OCI-LY3 (cell line): ENCODE data around the gene MAGI1.

Source experiments
- EZH2phosphoT487 ChIP-seq: fragments of 200-600 bp; shearing (Covaris generic); IDR thresholded peaks from 2 replicates; pipeline ENCODE4 v1.6.1; 2018; ENCODE audit warnings: antibody characterized with exemption, mixed run types, low read depth
- TF ChIP-seq, protein P1 (sequence below): fragments of 200-600, 300-600 bp; sonication (generic); IDR thresholded peaks from 2 replicates; pipeline ENCODE4 v1.5.1; 2014; ENCODE audit warnings: antibody characterized with exemption, low read length, low read depth

DNA sequence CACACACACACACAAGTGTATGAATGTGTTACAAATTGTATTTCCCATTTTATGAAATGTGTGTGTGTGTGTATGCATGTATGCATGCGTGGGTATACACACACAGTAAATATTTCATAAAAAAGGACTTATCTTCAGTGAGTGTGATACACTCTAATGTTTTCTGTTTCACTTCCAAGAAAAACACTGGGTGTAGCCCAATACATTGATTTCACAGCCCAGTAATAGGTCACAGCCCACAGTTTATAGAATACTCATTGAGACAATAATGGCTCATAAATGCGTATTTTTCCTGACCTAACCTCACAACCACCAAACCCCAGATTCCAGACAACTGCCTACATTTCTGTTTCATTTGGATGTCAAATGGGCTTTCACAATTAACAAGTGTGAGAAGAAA lies 619.5 kb downstream of the MAGI1 start:
- TF ChIP-seq, protein P1, sequence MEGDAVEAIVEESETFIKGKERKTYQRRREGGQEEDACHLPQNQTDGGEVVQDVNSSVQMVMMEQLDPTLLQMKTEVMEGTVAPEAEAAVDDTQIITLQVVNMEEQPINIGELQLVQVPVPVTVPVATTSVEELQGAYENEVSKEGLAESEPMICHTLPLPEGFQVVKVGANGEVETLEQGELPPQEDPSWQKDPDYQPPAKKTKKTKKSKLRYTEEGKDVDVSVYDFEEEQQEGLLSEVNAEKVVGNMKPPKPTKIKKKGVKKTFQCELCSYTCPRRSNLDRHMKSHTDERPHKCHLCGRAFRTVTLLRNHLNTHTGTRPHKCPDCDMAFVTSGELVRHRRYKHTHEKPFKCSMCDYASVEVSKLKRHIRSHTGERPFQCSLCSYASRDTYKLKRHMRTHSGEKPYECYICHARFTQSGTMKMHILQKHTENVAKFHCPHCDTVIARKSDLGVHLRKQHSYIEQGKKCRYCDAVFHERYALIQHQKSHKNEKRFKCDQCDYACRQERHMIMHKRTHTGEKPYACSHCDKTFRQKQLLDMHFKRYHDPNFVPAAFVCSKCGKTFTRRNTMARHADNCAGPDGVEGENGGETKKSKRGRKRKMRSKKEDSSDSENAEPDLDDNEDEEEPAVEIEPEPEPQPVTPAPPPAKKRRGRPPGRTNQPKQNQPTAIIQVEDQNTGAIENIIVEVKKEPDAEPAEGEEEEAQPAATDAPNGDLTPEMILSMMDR, result no peak
- TF ChIP-seq EZH2phosphoT487, result no peak
